Aorta (tissue), 5 donors: ENCODE results near the gene MKLN1. TPM values are rescaled to one million over a fixed set of nuclear protein-coding genes. Genes with fewer than 3 reads are reported as not detected.

Source experiments
- ATAC-seq: fragments of 200-7000 bp; cut with Tn5 transposase; one replicate; pipeline ENCODE4 v1.9.1; 2022; ENCODE audit warnings: moderate library complexity; ENCODE audit not compliant: low FRiP score
- DNase-seq, 2 donors: peaks; one replicate each; pipeline ENCODE4 v3.0.0-alpha.2; 2020
- H3K27ac ChIP-seq, 2 donors: one replicate each; pipeline ENCODE4 v1.5.1; 2013; ENCODE audit warnings: low read length in 2 of 2, mild to moderate bottlenecking in 2 of 2, moderate library complexity in 2 of 2, control low read depth in 1 of 2, inconsistent platforms in 1 of 2, low read depth in 1 of 2
- H3K27me3 ChIP-seq, 2 donors: one replicate each; pipeline ENCODE4 v1.6.1; 2013; ENCODE audit warnings: control low read depth in 1 of 2, low read length in 1 of 2, mild to moderate bottlenecking in 1 of 2, moderate library complexity in 1 of 2; ENCODE audit not compliant: insufficient read depth in 2 of 2, control insufficient read depth in 1 of 2
- H3K36me3 ChIP-seq, 2 donors: one replicate each; pipeline ENCODE4 v1.6.1; 2013; ENCODE audit warnings: control low read depth in 1 of 2, low read length in 1 of 2, mild to moderate bottlenecking in 1 of 2; ENCODE audit not compliant: insufficient read depth in 2 of 2, control insufficient read depth in 1 of 2
- H3K4me1 ChIP-seq, 2 donors: one replicate each; pipeline ENCODE4 v1.6.1; 2013; ENCODE audit warnings: low read length in 2 of 2, control low read depth in 1 of 2, mild to moderate bottlenecking in 1 of 2, moderate library complexity in 1 of 2; ENCODE audit not compliant: insufficient read depth in 2 of 2, control insufficient read depth in 1 of 2
- H3K4me3 ChIP-seq, 2 donors: one replicate each; pipeline ENCODE4 v1.5.1; 2013; ENCODE audit warnings: low read length in 2 of 2, control low read depth in 1 of 2, mild to moderate bottlenecking in 1 of 2
- H3K9me3 ChIP-seq: one replicate; pipeline ENCODE4 v1.6.1; 2013; ENCODE audit warnings: mild to moderate bottlenecking, low read length; ENCODE audit not compliant: control insufficient read depth
- WGBS, 2 donors: extraction: QIAGEN DNeasy Blood & Tissue Kit; methylation state at CpG; one replicate each; pipeline ENCODE4 v1.1.7; 2013; 5-methylcytosine and 5-hydroxymethylcytosine counted together
- intact Hi-C, 2 donors: fragments of 100-400 bp; cut with DNase I; formaldehyde crosslinking; loops; one replicate each; pipeline versions ENCODE4 v1.14.2 to v1.15.0; 2022
- long read RNA-seq, 2 donors: library from polyadenylated mRNA; unstranded; transcript quantifications; one replicate each; pipeline ENCODE4 v2.0.0, GENCODE V29; 2020 to 2021
- polyA plus RNA-seq, 2 donors: library from polyadenylated mRNA; stranded (reverse); fragments of 200-250 nt; gene quantifications; one replicate each; pipeline ENCODE4 v1.2.3, GENCODE V29; 2013
- total RNA-seq, 2 donors: library from RNA; stranded (reverse); fragmentation: NEBNext Ultra II Directional; extraction: Animal tissue kit (Norgen Biotek cat#: 25700); gene quantifications; one replicate each; pipeline ENCODE4 v1.2.1, GENCODE V29; 2021
- donor health status: healthy with polysubstance abuse.
- donor health status: Bipolar disorder and iron deficiency.
- donor health status: DM: no; HTN: no; CAD: no.
- donor health status: DM: no; HTN: no; CAD: no.
- donor health status: DM: yes; HTN: yes; CAD: no.

Gene MKLN1
- 10 to 100 TPM; 72.1 to 91.6 TPM for total RNA-seq
- 10 to 100 TPM; 11.5 to 18.3 TPM for polyA plus RNA-seq
- long read RNA-seq, donor 1, full-length matches to known transcripts: 18 of 54 reads
- long read RNA-seq, donor 1, partial matches to known transcripts: 8 of 54 reads
- long read RNA-seq, donor 1, other reads (novel, unspliced or antisense): 28 of 54 reads
- long read RNA-seq, donor 2, full-length matches to known transcripts: 7 of 57 reads
- long read RNA-seq, donor 2, partial matches to known transcripts: 9 of 57 reads
- long read RNA-seq, donor 2, other reads (novel, unspliced or antisense): 41 of 57 reads

DNA sequence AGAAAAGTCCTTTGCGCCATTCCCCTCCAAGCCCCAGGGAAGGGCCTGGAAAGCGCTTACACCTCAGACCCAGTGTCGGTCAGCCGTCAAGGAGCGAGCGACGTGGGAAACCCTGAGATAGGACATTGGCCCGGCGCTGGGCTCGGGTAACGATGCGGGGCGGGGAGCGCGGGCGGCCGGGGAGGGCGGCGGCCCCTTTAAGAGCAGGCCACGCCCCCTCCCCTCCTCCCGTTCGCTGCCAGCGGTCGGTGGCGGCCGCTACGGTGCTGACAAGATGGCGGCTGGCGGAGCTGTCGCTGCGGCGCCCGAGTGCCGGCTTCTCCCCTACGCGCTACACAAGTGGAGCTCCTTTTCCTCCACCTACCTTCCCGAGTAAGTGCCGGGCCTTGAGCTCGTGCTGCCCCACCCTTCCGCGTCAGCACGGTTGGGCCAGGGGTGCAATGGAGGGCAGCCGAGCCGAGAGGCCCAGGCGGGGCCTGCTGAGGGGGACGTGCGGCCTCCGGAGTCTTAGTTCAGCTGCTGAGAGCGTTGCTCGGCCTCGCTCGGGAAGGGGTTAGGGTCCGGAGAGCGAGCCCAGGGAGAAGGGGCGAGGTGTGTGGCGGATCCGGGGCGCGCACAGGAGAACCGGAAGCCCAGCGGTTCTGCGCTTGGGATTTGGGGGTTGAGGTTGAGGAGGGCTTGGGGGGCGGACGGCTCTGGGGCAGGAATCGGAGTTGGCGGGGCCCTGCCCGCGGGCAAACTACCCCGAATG lies at the start of gene MKLN1:
TSS of gene MKLN1 (plus strand) at position 251 of the 751 bp plus-strand sequence. CDS start at position 275, 24 bp downstream.
- Histone ChIP-seq H3K27me3 (no peaks in the 10 kb centered on the region), H3K4me3 (peak within 1 kb of the TSS; percentile 84 to 86), H3K9me3 (no peaks in the 10 kb centered on the region), H3K36me3 (no peaks in the 10 kb centered on the region), H3K27ac (peak within 1 kb of the TSS; percentile 94), H3K4me1 (peaks cover 2 to 4% of the 10 kb centered on the region in 2 donors)
- intact Hi-C loops: loop anchor here (1.0 to 10.0 kb wide), 3 partner anchors 77 to 222 kb away; no protein-coding TSS in a partner anchor
- peak; percentile 95 to 97 for DNase-seq
- 0% methylated on average over 59 to 69 of the region's 69 CpGs for WGBS, 2 donors
- ATAC-seq: peak; percentile 99

DNA sequence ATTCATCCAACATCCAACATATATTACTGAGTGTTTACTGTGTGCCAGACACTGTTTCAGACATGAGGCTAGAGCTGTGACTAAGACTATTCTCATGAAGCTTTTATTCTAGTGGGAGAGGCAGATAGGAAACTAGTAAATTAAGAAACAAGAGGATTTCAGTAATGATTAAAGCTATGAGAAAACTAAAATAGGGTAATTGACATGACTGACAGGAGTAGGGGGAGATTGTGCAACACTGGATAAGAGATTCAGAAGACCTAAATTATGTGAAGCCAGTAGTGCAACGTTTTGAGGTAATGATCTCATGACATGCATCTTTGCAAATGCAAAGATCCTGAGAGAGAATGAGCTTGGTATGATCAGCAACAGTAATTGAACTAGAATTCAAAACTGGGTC lies 48.6 kb upstream of the MKLN1 start:
- ATAC-seq (no peak), DNase-seq (no peak)
- WGBS, 2 donors: 51 to 54% methylated on average over 1 of the region's 1 CpG
- H3K4me1 ChIP-seq: no peaks in the 10 kb centered on the region
- H3K9me3 ChIP-seq: peaks cover 2% of the 10 kb centered on the region
- no peaks in the 10 kb centered on the region for H3K36me3 ChIP-seq
- no peak overlapping the region for H3K27ac ChIP-seq
- H3K4me3 ChIP-seq: no peak overlapping the region
- intact Hi-C loops: no loop called here
- no peaks in the 10 kb centered on the region for H3K27me3 ChIP-seq

DNA sequence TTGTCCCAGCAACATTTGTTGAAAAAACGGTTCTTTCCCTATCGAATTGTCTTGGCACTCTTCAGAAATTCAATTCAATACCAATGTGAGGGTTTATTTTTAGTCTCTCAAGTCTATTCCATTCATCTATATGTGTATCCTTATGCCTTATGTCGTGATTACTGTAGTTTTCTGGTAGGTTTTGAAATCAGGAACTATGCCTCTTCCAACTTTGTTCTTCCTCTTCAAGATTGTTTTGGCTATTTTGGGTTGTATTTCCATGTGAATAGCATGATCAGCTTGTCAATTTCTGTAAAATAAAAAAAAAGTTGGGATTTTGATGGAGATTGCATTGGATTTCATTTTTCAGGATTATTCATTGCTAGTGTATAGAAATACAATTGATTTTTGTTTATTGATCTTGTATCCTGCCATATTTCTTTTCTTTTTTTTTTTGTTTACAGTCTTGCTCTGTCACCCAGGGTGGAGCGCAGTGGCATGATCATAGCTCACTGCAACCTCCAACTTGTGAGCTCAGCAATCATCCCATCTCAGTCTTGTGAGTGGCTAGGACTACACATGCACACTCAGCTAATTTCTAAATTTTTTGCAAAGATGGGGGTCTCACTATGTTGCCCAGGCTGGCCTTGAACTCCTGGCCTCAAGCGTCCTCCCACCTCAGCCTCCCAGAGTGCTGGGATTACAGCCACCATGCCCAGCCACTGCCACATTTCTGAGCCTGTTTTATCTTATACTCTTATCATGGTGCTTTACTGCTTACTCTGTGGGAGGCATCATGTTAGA lies 46.2 kb upstream of the MKLN1 start:
- no peak overlapping the region for H3K27ac ChIP-seq
- H3K36me3 ChIP-seq: no peaks in the 10 kb centered on the region
- 85 to 87% methylated on average over 5 of the region's 5 CpGs for WGBS, 2 donors
- intact Hi-C loops: no loop called here
- ATAC-seq: no peak
- H3K4me1 ChIP-seq: peaks cover 0 to 3% of the 10 kb centered on the region in 2 donors
- no peak for DNase-seq
- peaks cover 2% of the 10 kb centered on the region for H3K9me3 ChIP-seq
- H3K4me3 ChIP-seq: no peak overlapping the region
- H3K27me3 ChIP-seq: no peaks in the 10 kb centered on the region

DNA sequence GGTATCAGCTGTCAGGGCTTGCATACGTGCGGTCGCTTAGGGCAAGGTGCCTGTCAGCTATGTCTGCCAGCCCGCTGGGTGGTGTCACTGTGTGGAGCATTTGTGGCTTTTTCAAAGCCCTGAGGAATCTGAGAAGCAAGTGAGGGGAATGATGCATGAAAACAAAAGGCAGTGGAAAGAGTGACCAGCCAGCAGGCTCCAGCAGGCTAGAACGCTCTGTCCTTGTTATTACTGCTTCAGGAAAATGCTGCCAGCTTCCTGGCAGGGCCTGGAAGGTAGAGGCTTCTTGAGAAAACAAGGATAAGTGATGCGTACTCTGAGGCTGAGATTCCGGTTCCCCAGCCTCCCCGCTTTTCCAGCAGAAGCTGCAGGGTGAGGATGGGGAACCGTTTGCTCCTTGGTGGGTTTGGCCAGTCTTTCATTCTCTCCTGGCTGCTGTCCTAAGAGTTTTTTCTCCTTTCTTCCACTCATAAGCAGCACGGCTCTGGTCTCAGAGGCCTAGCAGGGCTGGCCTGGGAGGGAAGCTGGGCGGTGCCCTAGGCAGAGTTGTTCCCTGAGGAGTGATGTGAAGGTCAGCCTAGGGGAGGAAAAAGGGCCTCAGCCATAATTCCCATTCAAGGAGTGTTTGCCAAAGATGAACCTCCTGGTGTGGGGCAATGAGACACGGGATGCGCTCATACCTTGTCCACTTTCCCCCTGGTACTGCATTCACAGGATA lies 42.8 kb upstream of the MKLN1 start:
- 35 to 37% methylated on average over 13 of the region's 13 CpGs for WGBS, 2 donors
- peak; percentile 72 to 81 for DNase-seq
- intact Hi-C loops: no loop called here

DNA sequence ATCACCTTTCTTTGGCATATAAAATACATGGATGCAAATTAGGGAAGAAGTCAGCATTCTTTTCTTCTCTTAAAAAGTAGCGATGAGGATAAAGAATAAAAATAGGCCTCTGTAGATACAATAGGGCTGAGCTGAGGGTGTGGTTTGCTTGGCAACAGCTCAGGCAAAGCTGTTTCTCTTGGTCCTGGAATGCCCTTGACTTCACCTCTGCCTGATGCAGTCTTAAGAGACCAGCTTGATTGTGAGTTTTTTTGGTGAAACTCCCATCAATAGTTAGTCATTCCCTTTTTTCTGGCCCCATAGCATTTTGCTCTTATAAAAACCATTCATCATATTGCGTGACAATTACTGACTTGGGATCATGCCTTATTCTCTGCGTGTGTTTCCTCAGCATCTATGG lies 42.1 kb upstream of the MKLN1 start:
- DNase-seq: peak in 1 of 2 donors; percentile 57

More for the DNA sequence above, 42.8 kb upstream of the MKLN1 start:
- Histone ChIP-seq H3K27me3 (no peaks in the 10 kb centered on the region), H3K27ac (peak overlapping the region; percentile 65 to 96), H3K9me3 (no peaks in the 10 kb centered on the region), H3K36me3 (no peaks in the 10 kb centered on the region), H3K4me3 (no peak overlapping the region), H3K4me1 (peaks cover 0 to 3% of the 10 kb centered on the region in 2 donors)
- peak; percentile 88 for ATAC-seq

DNA sequence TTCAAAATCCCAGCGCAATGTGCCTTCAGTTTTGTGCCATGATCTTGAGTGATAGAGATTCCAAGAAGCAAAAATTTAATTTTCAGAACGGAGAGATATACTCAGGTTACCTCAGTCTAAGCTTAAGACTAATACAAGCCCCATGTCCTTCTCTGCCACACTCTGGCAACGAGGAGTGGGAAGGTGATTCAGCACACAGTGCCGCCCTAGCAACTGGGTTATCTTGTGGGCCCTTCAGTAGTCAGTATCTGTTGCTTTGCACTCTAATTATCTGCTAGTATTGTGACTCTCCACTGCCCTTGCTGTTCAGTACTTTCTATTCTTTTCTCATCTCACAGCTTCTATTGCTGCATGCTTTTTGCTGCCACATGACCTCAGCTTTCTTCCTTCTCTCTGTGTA lies 39.2 kb upstream of the MKLN1 start:
- DNase-seq (no peak), ATAC-seq (no peak)
- peaks cover 0 to 3% of the 10 kb centered on the region in 2 donors for H3K4me1 ChIP-seq
- 90 to 92% methylated on average over 4 of the region's 4 CpGs for WGBS, 2 donors
- intact Hi-C loops: no loop called here
- H3K36me3 ChIP-seq: no peaks in the 10 kb centered on the region
- H3K27ac ChIP-seq: no peak overlapping the region
- H3K9me3 ChIP-seq: no peaks in the 10 kb centered on the region
- H3K27me3 ChIP-seq: no peaks in the 10 kb centered on the region
- H3K4me3 ChIP-seq: no peak overlapping the region

More for the DNA sequence above, 42.1 kb upstream of the MKLN1 start:
- H3K27me3 ChIP-seq: no peaks in the 10 kb centered on the region
- H3K4me3 ChIP-seq: no peak overlapping the region
- H3K4me1 ChIP-seq: peaks cover 0 to 3% of the 10 kb centered on the region in 2 donors
- no peaks in the 10 kb centered on the region for H3K9me3 ChIP-seq
- H3K27ac ChIP-seq: peak overlapping the region; percentile 65 to 72
- WGBS, 2 donors: 54 to 61% methylated on average over 3 of the region's 3 CpGs
- no peaks in the 10 kb centered on the region for H3K36me3 ChIP-seq
- intact Hi-C loops: no loop called here
- ATAC-seq: peak; percentile 83

DNA sequence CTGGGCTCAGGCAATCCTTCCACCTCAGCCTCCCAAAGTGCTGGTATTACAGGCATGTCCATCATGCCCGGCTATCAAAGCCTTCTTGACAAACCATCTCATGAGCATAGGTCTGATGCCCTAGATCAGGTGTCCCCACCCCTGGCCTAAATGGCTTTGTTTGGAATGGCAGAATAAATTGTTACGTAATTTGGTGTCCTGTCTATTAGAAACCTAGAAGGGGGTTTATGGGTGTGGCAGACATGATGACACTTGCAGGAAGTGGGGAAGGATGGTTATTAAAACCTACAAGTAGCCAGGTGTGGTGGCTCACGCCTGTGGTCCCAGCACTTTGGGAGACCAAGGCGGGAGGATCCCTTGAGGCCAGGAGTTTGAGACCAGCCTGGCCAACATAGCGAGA lies 38.6 kb upstream of the MKLN1 start:
- ATAC-seq: no peak

More for the DNA sequence above, 38.6 kb upstream of the MKLN1 start:
- Histone ChIP-seq H3K27me3 (no peaks in the 10 kb centered on the region), H3K36me3 (no peaks in the 10 kb centered on the region), H3K4me1 (peaks cover 0 to 3% of the 10 kb centered on the region in 2 donors), H3K4me3 (no peak overlapping the region), H3K27ac (no peak overlapping the region), H3K9me3 (no peaks in the 10 kb centered on the region)
- WGBS, 2 donors: 95 to 98% methylated on average over 5 of the region's 5 CpGs
- intact Hi-C loops: no loop called here
- no peak for DNase-seq
